ENCODE data around the gene BET1L. TPM values are rescaled to one million over a fixed set of nuclear protein-coding genes. Genes with fewer than 3 reads are reported as not detected.

The BET1L gene
- polyA plus RNA-seq, 1 experiment: 111 TPM

GRCh38 chr11:200224-201003, 6.8 kb downstream of the BET1L start:
- Histone ChIP-seq H3K4me3 (ENCODE audit: low read depth, low read length) (no peak overlapping the region), H3K36me3 (ENCODE audit: control insufficient read depth, insufficient read depth, low read length) (peaks cover 28% of the 10 kb centered on the region), H3K27me3 (ENCODE audit: control insufficient read depth, insufficient read depth, low read length) (no peaks in the 10 kb centered on the region)
- no peak for TF ChIP-seq CTCF (IDR thresholded peaks at IDR 0.05; ENCODE audit: insufficient read depth, low read depth, low read length)
- ChIA-PET POLR2A (no interaction called here), CTCF (interaction anchor here (0.7 kb wide), 1 partner anchor 43 kb away, joined by 4 read pairs; no protein-coding TSS in a partner anchor)
- no peak for DNase-seq (ENCODE audit: low read depth)

GRCh38 chr11:199782-200181, 7.4 kb downstream of the BET1L start:
- no peak for DNase-seq (ENCODE audit: low read depth)
- Histone ChIP-seq H3K27me3 (ENCODE audit: control insufficient read depth, insufficient read depth, low read length) (no peaks in the 10 kb centered on the region), H3K36me3 (ENCODE audit: control insufficient read depth, insufficient read depth, low read length) (peaks cover 21% of the 10 kb centered on the region), H3K4me3 (ENCODE audit: low read depth, low read length) (no peak overlapping the region)
- ChIA-PET CTCF (interaction anchor here (0.7 kb wide), 1 partner anchor 43 kb away, joined by 4 read pairs; no protein-coding TSS in a partner anchor), POLR2A (no interaction called here)
- TF ChIP-seq CTCF (IDR thresholded peaks at IDR 0.05; ENCODE audit: insufficient read depth, low read depth, low read length): no peak

GRCh38 chr11:199004-199581, 8.1 kb downstream of the BET1L start:
- CTCF ChIA-PET: no interaction called here
- Histone ChIP-seq H3K36me3 (ENCODE audit: control insufficient read depth, insufficient read depth, low read length) (peaks cover 15% of the 10 kb centered on the region), H3K4me3 (ENCODE audit: low read depth, low read length) (no peak overlapping the region), H3K27me3 (ENCODE audit: control insufficient read depth, insufficient read depth, low read length) (no peaks in the 10 kb centered on the region)
- no peak for TF ChIP-seq CTCF (IDR thresholded peaks at IDR 0.05; ENCODE audit: insufficient read depth, low read depth, low read length)
- POLR2A ChIA-PET: no interaction called here
- no peak for DNase-seq (ENCODE audit: low read depth)

- no peaks in the 10 kb centered on the region; the same call in 1 of the 2 replicates for H3K27me3 ChIP-seq (ENCODE audit: control insufficient read depth, insufficient read depth, low read length)
- no peak for TF ChIP-seq CTCF (IDR thresholded peaks at IDR 0.05; ENCODE audit: insufficient read depth, low read depth, low read length)
- POLR2A ChIA-PET: no interaction called here
- CTCF ChIA-PET: no interaction called here
- H3K4me3 ChIP-seq (ENCODE audit: low read depth, low read length): no peak overlapping the region
- peaks cover 12% of the 10 kb centered on the region for H3K36me3 ChIP-seq (ENCODE audit: control insufficient read depth, insufficient read depth, low read length)
- no peak for DNase-seq (ENCODE audit: low read depth)
Observed at GRCh38 chr11:198236-198806, 8.9 kb downstream of the BET1L start.

- TF ChIP-seq CTCF (IDR thresholded peaks at IDR 0.05; ENCODE audit: insufficient read depth, low read depth, low read length): no peak
- DNase-seq (ENCODE audit: low read depth): no peak
- ChIA-PET POLR2A (no interaction called here), CTCF (interaction anchor here (1.0 kb wide), 1 partner anchor 251 kb away, joined by 3 read pairs; no protein-coding TSS in a partner anchor)
- H3K27me3 ChIP-seq (ENCODE audit: control insufficient read depth, insufficient read depth, low read length): no peaks in the 10 kb centered on the region; the same call in 1 of the 2 replicates
- peaks cover 9% of the 10 kb centered on the region for H3K36me3 ChIP-seq (ENCODE audit: control insufficient read depth, insufficient read depth, low read length)
- no peak overlapping the region for H3K4me3 ChIP-seq (ENCODE audit: low read depth, low read length)
Observed at GRCh38 chr11:197741-198235, 9.4 kb downstream of the BET1L start.
